ACC112 (cell line): Measurements from ENCODE around the gene GABRA1.

Experiments used
- H2AFZ ChIP-seq: fragments of 200-600 bp; sonication (generic); one replicate; pipeline ENCODE4 v1.6.0; 2017; ENCODE audit warnings: antibody characterized with exemption, low read length; ENCODE audit not compliant: unreplicated experiment
- H3K27ac ChIP-seq: fragments of 200-600 bp; sonication (generic); 2 replicates; pipeline ENCODE4 v1.5.1; 2014; ENCODE audit warnings: low read depth, mild to moderate bottlenecking, antibody characterized with exemption, low read length, moderate library complexity
- H3K27me3 ChIP-seq: fragments of 200-600 bp; sonication (generic); 2 replicates; pipeline ENCODE4 v1.6.1; 2014; ENCODE audit warnings: mild to moderate bottlenecking, antibody characterized with exemption, low read length, moderate library complexity, mixed read lengths; ENCODE audit not compliant: insufficient read depth
- H3K36me3 ChIP-seq: fragments of 200-600 bp; sonication (generic); 2 replicates; pipeline ENCODE4 v1.6.1; 2016; ENCODE audit warnings: mild to moderate bottlenecking, antibody characterized with exemption, low read length, moderate library complexity, mixed read lengths; ENCODE audit not compliant: insufficient read depth
- H3K4me1 ChIP-seq: fragments of 200-600 bp; sonication (generic); one replicate; pipeline ENCODE4 v1.6.1; 2016; ENCODE audit warnings: low read length, mixed read lengths; ENCODE audit not compliant: insufficient read depth, unreplicated experiment, control insufficient read depth
- H3K4me3 ChIP-seq: fragments of 200-600 bp; sonication (generic); 2 replicates; pipeline ENCODE4 v1.5.1; 2014; ENCODE audit warnings: mild to moderate bottlenecking, low read depth, low read length
- H3K79me2 ChIP-seq: fragments of 200-600 bp; sonication (generic); one replicate; pipeline ENCODE4 v1.6.0; 2016; ENCODE audit warnings: low read length; ENCODE audit not compliant: control insufficient read depth, unreplicated experiment, insufficient read depth

The GABRA1 gene

DNA sequence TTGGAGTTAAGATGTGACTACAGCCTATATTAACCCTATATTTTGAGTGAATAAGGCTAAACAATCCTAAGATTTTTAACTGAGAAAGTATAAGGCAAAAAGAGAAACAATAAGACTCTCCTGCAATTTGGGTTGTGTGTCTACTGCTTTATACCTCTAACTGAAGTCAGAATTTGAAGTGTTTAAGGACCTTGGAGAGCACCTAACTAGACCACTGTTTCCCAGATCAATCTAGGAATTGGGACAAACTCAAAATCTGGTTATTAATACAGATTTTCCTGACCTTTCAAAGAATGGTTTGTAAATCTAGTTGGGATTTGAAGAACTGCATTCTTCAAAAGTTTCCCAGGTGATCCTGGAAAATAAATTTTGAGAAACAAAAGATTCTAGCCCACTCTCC, 42.1 kb downstream of the GABRA1 start:
- H3K4me1 ChIP-seq: no peaks in the 10 kb centered on the region
- H3K36me3 ChIP-seq: no peaks in the 10 kb centered on the region
- H3K4me3 ChIP-seq: no peak overlapping the region
- no peak overlapping the region for H3K27ac ChIP-seq
- no peak overlapping the region for H2AFZ ChIP-seq
- no peaks in the 10 kb centered on the region for H3K79me2 ChIP-seq
- H3K27me3 ChIP-seq: no peaks in the 10 kb centered on the region

DNA sequence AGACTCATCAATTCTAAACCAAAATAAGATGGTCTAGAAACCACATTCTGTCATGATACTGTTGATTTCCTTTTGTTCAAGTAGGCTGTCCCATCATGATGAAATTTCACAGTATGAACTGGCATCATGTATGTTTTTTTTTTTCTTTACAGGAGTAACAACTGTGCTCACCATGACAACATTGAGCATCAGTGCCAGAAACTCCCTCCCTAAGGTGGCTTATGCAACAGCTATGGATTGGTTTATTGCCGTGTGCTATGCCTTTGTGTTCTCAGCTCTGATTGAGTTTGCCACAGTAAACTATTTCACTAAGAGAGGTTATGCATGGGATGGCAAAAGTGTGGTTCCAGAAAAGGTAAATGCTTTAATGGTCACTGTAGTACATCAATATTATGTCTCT, 47.6 kb downstream of the GABRA1 start:
- H3K4me3 ChIP-seq: no peak overlapping the region
- H3K79me2 ChIP-seq: no peaks in the 10 kb centered on the region
- no peaks in the 10 kb centered on the region for H3K4me1 ChIP-seq
- H3K27ac ChIP-seq: no peak overlapping the region
- H2AFZ ChIP-seq: no peak overlapping the region
- no peaks in the 10 kb centered on the region for H3K36me3 ChIP-seq
- H3K27me3 ChIP-seq: no peaks in the 10 kb centered on the region

DNA sequence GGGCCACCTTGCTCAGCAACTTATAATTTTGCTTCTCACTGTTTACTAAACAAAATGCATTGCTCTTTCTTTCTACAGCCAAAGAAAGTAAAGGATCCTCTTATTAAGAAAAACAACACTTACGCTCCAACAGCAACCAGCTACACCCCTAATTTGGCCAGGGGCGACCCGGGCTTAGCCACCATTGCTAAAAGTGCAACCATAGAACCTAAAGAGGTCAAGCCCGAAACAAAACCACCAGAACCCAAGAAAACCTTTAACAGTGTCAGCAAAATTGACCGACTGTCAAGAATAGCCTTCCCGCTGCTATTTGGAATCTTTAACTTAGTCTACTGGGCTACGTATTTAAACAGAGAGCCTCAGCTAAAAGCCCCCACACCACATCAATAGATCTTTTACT, 49.1 kb downstream of the GABRA1 start:
- Histone ChIP-seq H3K79me2 (no peaks in the 10 kb centered on the region), H3K27me3 (no peaks in the 10 kb centered on the region), H2AFZ (no peak overlapping the region), H3K36me3 (no peaks in the 10 kb centered on the region), H3K27ac (no peak overlapping the region), H3K4me1 (no peaks in the 10 kb centered on the region), H3K4me3 (no peak overlapping the region)

DNA sequence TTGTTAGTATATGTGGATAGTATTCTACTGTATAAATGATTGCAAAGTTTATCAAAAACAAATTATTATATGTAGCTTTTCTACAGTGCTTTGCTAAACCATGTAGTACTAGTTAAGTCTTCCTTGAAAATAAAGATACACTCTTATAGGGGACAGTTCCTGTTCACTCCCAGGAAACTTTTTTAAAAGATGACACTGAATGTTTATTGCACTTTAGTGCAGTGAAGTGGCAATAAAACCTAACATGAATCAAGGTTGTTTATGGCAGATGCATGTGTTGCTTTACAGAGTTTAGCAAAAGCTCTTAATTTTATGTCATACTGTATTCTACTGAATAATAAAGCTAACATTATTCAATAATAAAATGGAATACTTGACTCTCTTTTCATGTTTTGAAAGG, 51.7 kb downstream of the GABRA1 start:
- no peak overlapping the region for H3K4me3 ChIP-seq
- H3K27ac ChIP-seq: no peak overlapping the region
- no peaks in the 10 kb centered on the region for H3K79me2 ChIP-seq

DNA sequence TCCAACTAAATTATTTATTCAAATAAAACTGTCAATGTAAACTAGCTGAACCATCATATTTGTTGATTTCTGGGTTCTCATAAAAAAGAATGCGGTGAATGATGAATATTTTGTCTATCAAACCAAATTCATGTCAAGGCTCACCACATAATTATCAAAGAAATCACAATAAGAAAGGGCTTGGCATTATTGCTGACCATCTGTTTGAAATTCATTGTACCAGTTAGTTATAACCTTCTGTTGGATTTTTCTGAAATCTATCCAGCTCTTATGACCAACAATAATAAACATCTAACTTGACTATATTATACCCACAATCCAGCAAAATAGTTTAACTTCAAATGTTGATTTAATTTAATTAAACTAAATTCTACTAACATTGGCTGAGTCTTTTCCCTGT, 53.1 kb downstream of the GABRA1 start:
- Histone ChIP-seq H3K36me3 (no peaks in the 10 kb centered on the region), H3K27ac (no peak overlapping the region), H3K79me2 (no peaks in the 10 kb centered on the region), H2AFZ (no peak overlapping the region), H3K27me3 (no peaks in the 10 kb centered on the region), H3K4me1 (no peaks in the 10 kb centered on the region), H3K4me3 (no peak overlapping the region)

More for the DNA sequence above, 51.7 kb downstream of the GABRA1 start:
- Histone ChIP-seq H3K4me1 (no peaks in the 10 kb centered on the region), H3K27me3 (no peaks in the 10 kb centered on the region), H3K36me3 (no peaks in the 10 kb centered on the region), H2AFZ (no peak overlapping the region)

DNA sequence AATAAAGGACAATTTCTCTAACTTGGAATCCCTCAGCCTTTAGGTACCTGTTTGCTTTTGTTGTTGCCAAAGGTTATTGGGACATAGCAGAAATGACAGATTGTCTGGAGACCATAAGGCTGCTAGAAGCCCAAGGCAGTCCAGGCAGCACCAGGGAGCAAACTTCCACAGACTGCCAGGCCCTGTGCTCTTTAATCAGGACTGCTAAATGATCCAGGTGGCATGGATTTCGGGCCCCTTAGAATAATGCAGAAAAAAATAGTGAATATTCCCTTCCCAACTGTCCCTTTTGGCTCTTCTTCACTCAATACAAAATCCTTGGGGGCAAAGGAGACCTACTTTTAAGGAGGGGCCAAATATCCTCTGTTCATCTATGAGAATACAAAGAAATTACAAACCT, 73.9 kb downstream of the GABRA1 start:
- no peak overlapping the region for H3K4me3 ChIP-seq
- H3K27ac ChIP-seq: no peak overlapping the region
- H3K36me3 ChIP-seq: no peaks in the 10 kb centered on the region
- H3K4me1 ChIP-seq: no peaks in the 10 kb centered on the region
- no peak overlapping the region for H2AFZ ChIP-seq
- no peaks in the 10 kb centered on the region for H3K27me3 ChIP-seq
- H3K79me2 ChIP-seq: no peaks in the 10 kb centered on the region

DNA sequence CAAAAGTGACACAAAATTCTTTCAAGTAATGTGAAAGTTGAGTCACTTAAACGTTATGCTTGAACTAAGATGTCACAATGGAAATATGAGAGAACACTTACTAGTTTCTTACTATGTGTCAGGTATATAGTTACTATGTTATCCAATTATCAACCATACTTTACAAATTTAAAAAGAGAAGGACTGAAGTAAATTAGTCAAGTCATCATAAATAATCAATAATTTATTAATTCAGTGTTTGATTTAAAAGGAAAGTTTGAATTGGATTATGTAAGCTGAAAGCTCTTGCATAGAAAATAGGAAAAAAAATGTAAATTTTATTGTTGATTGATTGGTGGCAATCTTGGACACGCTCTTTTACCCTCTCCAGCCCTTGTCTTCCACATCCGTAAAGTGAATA, 76.3 kb downstream of the GABRA1 start:
- Histone ChIP-seq H3K4me1 (no peaks in the 10 kb centered on the region), H3K27ac (no peak overlapping the region), H3K36me3 (no peaks in the 10 kb centered on the region), H2AFZ (no peak overlapping the region), H3K27me3 (no peaks in the 10 kb centered on the region), H3K4me3 (no peak overlapping the region), H3K79me2 (no peaks in the 10 kb centered on the region)

DNA sequence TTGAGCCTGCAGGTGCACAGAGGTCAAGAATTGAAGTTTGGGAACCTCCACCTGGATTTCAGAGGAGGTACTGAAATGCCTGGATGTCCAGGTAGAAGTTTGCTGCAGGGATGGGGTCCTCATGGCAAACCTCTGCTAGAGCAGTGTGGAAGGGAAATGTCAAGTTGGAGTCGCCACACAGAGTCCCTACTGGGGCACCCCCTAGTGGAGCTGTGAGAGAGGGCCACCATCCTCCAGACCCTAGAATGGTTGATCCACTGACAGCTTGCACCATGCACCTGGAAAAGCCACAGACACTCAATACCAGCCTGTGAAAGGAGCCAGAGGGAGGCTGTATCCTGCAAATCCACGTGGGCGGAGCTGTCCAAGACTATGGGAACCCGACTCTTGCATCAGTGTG, 78.0 kb downstream of the GABRA1 start:
- H3K27me3 ChIP-seq: no peaks in the 10 kb centered on the region
- no peaks in the 10 kb centered on the region for H3K36me3 ChIP-seq

DNA sequence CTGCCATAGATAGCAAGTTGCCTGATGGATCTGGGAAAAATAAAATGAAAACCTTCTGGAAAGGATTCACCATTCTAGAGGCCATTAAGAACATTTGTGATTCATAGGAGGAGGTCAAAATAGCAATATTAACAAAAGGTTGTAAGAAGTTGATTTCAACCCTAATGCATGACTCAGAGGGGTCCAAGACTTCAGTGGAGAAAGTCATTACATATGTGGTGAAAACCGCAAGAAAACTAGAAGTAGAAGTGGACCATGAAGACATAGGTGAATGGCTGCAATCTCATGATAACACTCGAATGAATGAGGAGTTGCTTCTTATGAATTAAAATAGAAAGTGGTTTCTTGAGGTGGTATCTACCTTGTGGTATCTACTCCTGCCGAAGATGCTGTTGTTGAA, 86.6 kb downstream of the GABRA1 start:
- no peak overlapping the region for H3K27ac ChIP-seq

More for the DNA sequence above, 78.0 kb downstream of the GABRA1 start:
- H3K79me2 ChIP-seq: no peaks in the 10 kb centered on the region
- H3K27ac ChIP-seq: no peak overlapping the region
- no peak overlapping the region for H3K4me3 ChIP-seq
- no peak overlapping the region for H2AFZ ChIP-seq
- H3K4me1 ChIP-seq: no peaks in the 10 kb centered on the region

DNA sequence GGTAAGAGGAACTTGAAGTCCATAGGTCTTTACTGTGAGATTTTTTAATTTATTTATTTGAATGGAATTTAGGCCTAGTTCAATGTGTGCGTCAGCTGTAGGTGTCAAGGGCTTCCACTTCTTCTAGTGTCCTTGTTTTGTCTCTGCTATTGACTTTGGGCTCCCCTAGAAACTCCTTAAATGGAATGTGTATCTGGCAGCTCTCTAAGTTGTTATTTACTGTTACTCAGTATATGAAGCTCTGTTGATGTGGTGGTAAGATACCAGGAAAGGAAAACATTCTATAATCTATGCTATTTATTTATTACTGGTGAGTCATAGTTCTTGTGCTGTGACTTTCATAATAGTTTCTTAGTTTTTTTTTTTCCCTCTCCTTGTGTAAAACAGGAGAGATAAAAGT, 97.1 kb downstream of the GABRA1 start:
- no peaks in the 10 kb centered on the region for H3K79me2 ChIP-seq
- H3K4me3 ChIP-seq: no peak overlapping the region
- no peak overlapping the region for H2AFZ ChIP-seq
- no peaks in the 10 kb centered on the region for H3K4me1 ChIP-seq
- no peaks in the 10 kb centered on the region for H3K27me3 ChIP-seq
- H3K36me3 ChIP-seq: no peaks in the 10 kb centered on the region
- no peak overlapping the region for H3K27ac ChIP-seq

More for the DNA sequence above, 86.6 kb downstream of the GABRA1 start:
- Histone ChIP-seq H2AFZ (no peak overlapping the region), H3K27me3 (no peaks in the 10 kb centered on the region), H3K4me1 (no peaks in the 10 kb centered on the region), H3K4me3 (no peak overlapping the region), H3K36me3 (no peaks in the 10 kb centered on the region), H3K79me2 (no peaks in the 10 kb centered on the region)

DNA sequence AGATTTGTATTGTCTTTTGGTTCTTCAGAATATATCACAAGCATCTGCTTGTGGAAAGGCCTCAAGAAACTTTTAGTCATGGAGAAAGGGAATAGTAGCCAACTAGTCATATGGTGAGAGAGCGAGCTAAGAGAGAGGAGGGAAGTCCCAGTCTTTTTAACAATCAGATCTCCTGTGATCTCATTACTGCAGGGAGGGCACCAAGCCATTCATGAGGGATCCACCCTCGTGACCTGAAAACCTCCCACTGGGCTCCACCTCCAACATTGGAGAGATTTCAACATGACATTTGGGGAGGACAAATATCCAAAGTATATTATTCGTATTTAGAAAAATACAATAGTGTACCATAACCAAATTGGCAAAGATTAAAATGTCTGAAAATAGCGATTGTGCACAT, 99.0 kb downstream of the GABRA1 start:
- Histone ChIP-seq H2AFZ (no peak overlapping the region), H3K27me3 (no peaks in the 10 kb centered on the region)

More for the DNA sequence above, 99.0 kb downstream of the GABRA1 start:
- Histone ChIP-seq H3K4me1 (no peaks in the 10 kb centered on the region), H3K36me3 (no peaks in the 10 kb centered on the region), H3K27ac (no peak overlapping the region), H3K4me3 (no peak overlapping the region), H3K79me2 (no peaks in the 10 kb centered on the region)
